ENCODE results near the gene RBFOX2. TPM values are rescaled to one million over a fixed set of nuclear protein-coding genes. Genes with fewer than 3 reads are reported as not detected.

Gene RBFOX2
- total RNA-seq, 1 donor from 2014 or later = 58.1 TPM

DNA sequence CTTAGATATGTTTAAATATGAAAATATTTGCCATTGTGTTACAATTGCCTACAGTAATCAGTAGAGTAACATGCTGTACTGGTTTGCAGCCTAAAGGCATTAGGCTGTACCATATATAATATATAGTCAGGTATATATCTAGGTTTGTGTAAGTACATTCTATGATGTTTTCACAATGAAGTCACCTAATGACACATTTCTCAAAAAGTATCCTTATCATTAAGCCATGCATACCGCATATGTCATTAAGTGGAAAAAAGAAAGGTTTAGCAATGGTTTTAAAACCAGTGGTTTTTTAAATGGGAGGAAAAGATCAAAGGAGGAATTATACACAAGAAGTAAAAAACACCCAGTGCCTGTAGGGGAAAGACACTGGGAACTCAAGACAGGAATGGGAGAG lies 122.7 kb downstream of the RBFOX2 start:
- peaks cover 4 to 16% of the 10 kb centered on the region in 2 donors for H3K4me1 ChIP-seq
- intact Hi-C loops (cut with DNase I) = no loop called here

DNA sequence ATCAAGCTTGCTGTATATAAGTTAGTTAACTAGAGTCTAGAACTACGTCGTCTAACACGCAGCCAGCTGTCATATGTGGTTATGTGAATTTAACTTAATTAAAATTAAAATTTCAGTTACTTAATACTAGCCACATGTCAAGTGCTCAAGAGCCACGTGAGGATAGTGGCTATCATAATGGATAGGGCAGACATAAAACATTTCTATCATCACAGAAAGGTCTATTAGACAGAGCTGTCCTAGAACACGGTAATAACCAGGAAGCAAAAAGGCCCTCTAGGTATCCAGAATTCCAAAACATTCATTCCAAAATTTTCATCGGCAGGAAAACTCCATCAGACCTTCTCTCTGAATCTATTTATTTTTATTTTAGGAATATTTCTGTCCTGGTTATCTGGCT lies 123.9 kb downstream of the RBFOX2 start:
- no peak overlapping the region for H3K27ac ChIP-seq
- no peaks in the 10 kb centered on the region for H3K27me3 ChIP-seq
- H3K36me3 ChIP-seq = no peaks in the 10 kb centered on the region
- intact Hi-C loops (cut with DNase I) = no loop called here
- peaks cover 3 to 19% of the 10 kb centered on the region in 2 donors for H3K4me1 ChIP-seq
- H3K9me3 ChIP-seq = no peaks in the 10 kb centered on the region
- H3K4me3 ChIP-seq = no peak overlapping the region
- TF ChIP-seq CTCF (IDR thresholded peaks at IDR 0.05) = no peak
- no peak for DNase-seq (ENCODE audit: low spot score in 2 of 2)

More for the DNA sequence above, 122.7 kb downstream of the RBFOX2 start:
- Histone ChIP-seq H3K36me3 (no peaks in the 10 kb centered on the region), H3K9me3 (no peaks in the 10 kb centered on the region), H3K4me3 (no peak overlapping the region), H3K27me3 (no peaks in the 10 kb centered on the region), H3K27ac (no peak overlapping the region)
- DNase-seq (ENCODE audit: low spot score in 2 of 2) = no peak
- TF ChIP-seq CTCF (IDR thresholded peaks at IDR 0.05) = no peak

DNA sequence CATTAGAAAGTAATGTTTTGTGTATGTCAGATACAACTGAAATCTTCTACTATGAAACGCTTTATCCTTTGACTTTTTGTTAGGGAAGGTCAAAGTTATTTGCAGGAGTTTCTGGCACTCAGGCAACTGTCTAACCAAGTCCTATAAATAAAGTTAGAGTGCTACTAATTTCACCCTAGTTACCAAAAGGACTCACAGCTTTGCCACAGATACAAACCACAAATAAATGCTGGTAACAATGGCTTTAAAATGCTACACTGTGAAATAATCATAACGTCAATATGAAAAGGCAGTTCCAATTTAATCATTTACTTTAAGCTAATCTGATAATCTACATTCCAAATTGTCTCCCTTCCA lies 124.3 kb downstream of the RBFOX2 start:
- Histone ChIP-seq H3K27me3 (no peaks in the 10 kb centered on the region), H3K27ac (no peak overlapping the region), H3K9me3 (no peaks in the 10 kb centered on the region), H3K36me3 (no peaks in the 10 kb centered on the region), H3K4me3 (no peak overlapping the region), H3K4me1 (peaks cover 3 to 19% of the 10 kb centered on the region in 2 donors)
- TF ChIP-seq CTCF (IDR thresholded peaks at IDR 0.05) = no peak
- DNase-seq (ENCODE audit: low spot score in 2 of 2) = no peak
- intact Hi-C loops (cut with DNase I) = no loop called here

- peaks cover 3 to 19% of the 10 kb centered on the region in 2 donors for H3K4me1 ChIP-seq
- no peaks in the 10 kb centered on the region for H3K27me3 ChIP-seq
- H3K36me3 ChIP-seq = no peaks in the 10 kb centered on the region
- intact Hi-C loops (cut with DNase I) = no loop called here
- TF ChIP-seq CTCF (IDR thresholded peaks at IDR 0.05) = no peak
- no peaks in the 10 kb centered on the region for H3K9me3 ChIP-seq
- H3K4me3 ChIP-seq = no peak overlapping the region
- H3K27ac ChIP-seq = no peak overlapping the region
- no peak for DNase-seq (ENCODE audit: low spot score in 2 of 2)
Measured at GRCh38 chr22:35903571-35904335, 124.9 kb downstream of the RBFOX2 start.

GRCh38 chr22:35900483-35901168 lies 128.0 kb downstream of the RBFOX2 start:
- Histone ChIP-seq H3K36me3 (no peaks in the 10 kb centered on the region), H3K27me3 (no peaks in the 10 kb centered on the region), H3K9me3 (no peaks in the 10 kb centered on the region), H3K4me3 (no peak overlapping the region), H3K27ac (no peak overlapping the region), H3K4me1 (peaks cover 3 to 22% of the 10 kb centered on the region in 2 donors)
- no peak for TF ChIP-seq CTCF (IDR thresholded peaks at IDR 0.05)
- intact Hi-C loops (cut with DNase I) = no loop called here
- no peak for DNase-seq (ENCODE audit: low spot score in 2 of 2)

Data from ascending aorta (tissue), 2 donors.